DMS 273 (cell line): Measurements from ENCODE around the gene RALY.

ENCODE experiments used
- DNase-seq: peaks from one replicate; lab custom pipeline; 2025; ENCODE audit not compliant: unreplicated experiment; lab: John Stamatoyannopoulos, UW

Gene RALY

DNA sequence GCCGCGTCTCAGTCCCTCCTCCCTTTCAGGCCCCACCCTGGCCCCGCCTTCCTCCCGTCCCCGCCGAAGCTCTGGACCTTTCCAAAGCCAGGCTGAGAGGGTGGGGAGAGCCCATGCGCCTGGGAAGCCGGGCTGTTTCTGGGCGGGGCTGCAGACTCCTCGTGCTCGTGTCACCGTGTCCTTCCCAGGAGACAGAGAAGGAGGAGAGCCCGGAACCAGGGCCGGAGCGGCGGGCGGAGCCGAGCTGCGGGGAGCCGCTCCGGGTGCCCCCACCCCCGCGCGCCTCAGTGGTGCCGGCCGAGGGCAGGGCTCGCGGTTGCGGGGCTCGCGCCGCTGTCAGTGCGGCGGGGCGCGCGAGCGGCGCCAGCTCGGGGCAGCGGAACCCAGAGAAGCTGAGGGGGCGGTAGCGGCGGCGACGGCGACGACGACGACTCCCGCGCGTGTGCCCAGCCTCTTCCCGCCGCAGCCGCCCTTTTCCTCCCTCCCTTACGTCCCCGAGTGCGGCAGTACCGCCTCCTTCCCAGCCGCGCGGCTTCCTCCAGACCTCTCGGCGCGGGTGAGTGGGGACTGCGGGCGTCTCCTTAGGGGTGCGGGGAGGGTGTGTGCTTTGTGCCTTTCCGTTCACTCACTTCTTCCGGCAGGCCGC lies at the start of gene RALY:
TSS of gene RALY (plus strand) at position 336 of the 646 bp plus-strand sequence. CDS start 78,164 bp downstream, outside the sequence.
- no peak for DNase-seq

- no peak for DNase-seq
Measured at GRCh38 chr20:33944914-33945313, 48.8 kb upstream of the RALY start.

- DNase-seq = no peak
Measured at GRCh38 chr20:33945391-33946081, 48.2 kb upstream of the RALY start.

GRCh38 chr20:33947709-33948295 lies 45.9 kb upstream of the RALY start:
- DNase-seq = peak; percentile 86

DNA sequence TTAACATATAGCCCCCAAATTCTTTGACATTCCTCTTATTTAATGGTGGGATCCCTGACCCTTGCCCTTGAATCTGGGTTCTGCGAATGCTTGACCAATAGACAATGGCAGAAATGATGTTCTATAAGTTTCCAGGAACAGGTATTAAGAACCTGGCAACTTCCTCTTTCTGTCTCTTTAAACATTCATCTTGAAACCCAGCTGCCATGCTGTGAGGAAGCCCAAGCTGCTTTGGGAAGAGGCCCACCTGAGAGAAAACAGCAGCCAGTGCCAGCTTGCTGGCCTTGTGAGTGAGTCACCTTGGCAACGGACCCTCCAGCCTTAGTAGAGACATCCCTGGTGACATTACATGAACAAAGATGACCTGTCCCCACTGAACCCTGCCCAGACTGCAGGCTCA lies 45.2 kb upstream of the RALY start:
- no peak for DNase-seq

DNA sequence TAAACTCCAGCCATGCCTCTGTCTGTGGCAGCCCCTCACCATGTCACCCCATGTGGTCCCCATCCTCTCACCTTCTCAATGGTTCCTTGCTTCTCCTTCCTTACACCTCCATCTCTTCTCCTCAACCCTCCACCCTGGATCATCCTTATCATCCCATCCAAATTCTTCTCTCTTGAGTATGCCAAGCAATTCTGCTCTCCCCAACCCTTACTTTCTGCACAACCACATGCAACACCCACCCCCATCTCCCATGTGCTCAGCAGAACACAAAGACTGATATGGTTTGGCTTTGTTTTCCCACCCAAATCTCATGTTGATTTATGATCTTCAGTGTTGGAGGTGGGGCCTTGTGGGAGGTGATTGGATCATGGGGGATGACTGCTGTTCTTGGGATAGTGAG lies 42.5 kb upstream of the RALY start:
- DNase-seq = no peak

- no peak for DNase-seq
Measured at GRCh38 chr20:33954504-33954903, 39.2 kb upstream of the RALY start.

DNA sequence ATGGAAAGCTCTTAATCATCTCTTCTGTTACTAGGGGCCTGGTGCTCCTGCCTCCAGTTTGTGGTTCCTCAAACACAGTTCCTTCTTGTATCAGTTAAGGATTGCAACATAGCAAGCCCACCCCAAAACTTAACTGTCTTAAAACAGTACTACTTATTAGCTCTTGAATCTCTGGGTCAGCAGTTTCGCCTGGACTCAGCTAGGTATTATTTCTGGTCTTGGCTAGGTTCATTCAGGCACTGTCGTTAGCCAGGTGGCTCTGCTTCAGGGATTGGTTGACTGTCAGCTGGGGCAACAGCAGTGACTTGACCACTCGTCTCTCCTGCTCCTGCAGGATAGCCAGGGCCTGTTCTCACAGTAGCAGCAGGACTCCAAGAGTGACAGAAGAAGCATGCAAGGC lies 30.0 kb upstream of the RALY start:
- no peak for DNase-seq

DNA sequence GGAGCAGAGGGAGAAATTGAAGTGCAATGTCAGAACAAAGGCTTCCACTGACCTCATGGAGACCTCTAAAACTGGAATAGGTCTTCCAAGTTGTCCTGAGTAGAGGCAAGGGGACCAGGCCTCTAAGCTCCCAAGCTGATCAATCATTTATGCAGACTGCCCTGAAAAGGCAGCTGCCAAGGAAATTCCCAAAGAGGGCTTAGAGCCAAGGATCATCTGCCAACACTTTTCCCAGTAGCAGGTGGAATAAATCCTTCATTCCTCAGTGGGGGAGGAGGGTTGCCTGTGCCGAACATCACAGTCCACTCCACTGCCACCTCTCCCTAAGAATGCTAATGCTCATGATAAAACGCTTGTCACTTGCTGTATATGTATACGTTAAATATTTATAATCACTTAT lies 29.3 kb upstream of the RALY start:
- no peak for DNase-seq

DNA sequence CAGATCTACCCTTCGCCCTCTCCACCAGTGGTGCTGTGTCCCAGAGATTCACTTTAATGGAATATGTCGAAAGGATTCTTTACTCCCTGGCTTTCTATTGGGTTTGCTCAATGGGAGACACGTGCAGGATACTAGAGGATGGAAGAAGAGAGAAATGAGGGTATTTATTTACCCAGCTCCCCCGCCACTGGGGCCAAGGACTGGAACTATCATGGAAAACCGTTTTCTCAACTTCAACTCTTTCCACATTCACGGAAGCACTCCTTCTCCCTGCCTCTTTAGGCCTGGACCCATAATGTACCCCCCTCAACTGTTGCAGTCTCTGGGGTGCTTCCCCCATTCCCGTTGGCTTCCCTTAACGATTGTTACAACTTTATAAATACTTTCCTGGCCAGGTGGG lies 26.6 kb upstream of the RALY start:
- DNase-seq = no peak

DNA sequence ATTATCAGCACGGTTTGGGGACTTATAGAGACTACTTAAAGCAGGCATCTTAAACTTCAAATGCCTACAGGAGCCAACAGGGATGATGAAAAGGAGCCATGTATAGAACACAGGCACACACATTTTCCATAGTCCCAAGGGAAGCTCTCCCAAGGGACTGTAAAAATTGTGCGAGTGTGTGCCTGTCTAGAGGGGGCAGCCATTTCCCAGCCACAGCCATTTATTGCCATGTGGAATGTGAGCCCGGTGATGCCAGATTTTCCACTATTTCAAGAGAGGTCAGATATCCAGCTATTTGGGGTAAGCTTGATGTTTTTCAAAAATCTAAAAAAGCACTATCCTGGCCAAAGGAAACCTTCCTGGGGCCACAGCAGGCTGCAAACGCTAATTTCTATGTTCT lies 24.1 kb upstream of the RALY start:
- no peak for DNase-seq

DNA sequence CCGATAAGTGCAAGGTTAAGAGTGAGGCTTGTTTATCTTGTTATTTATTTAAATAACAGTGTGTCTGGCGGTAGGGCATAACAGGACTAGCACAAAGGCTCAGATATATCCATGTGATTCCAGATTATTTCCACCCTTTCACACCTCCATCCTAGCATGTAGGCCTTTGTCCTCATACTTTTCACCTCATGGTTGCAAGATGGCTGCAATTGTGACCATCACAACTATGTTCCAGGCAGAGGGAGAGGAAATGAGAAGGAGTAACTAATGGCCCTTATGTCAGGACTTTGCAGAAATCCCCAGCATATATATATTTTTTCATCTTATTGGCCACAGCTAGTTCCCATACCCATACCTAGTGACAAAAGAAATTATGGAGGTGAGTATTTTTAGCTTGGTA lies 23.5 kb upstream of the RALY start:
- DNase-seq = no peak

- DNase-seq = no peak
Measured at GRCh38 chr20:33971147-33971975, 22.4 kb upstream of the RALY start.

DNA sequence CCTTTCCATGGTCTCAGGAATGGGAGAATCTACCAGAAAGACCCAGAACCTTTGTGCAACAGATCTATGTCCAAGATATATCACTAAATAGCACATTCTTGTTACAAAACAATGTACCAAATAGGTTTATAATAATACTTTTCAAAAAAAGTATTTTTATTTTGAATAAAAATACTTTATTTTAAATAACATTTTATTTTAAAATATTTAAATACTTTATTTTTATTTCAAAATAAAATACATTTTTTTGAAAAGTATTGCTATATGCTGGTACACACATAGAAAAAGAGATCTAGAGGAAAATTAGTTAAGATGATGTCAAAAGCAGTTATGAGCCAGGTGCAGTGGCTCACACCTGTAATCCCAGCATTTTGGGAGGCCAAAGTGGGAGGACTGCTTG lies 16.8 kb upstream of the RALY start:
- DNase-seq = no peak

- DNase-seq = no peak
Measured at GRCh38 chr20:33977535-33977934, 16.2 kb upstream of the RALY start.

GRCh38 chr20:33979094-33979493 lies 14.6 kb upstream of the RALY start:
- DNase-seq = no peak

GRCh38 chr20:33981347-33981746 lies 12.4 kb upstream of the RALY start:
- no peak for DNase-seq

GRCh38 chr20:33981964-33982363 lies 11.7 kb upstream of the RALY start:
- no peak for DNase-seq

DNA sequence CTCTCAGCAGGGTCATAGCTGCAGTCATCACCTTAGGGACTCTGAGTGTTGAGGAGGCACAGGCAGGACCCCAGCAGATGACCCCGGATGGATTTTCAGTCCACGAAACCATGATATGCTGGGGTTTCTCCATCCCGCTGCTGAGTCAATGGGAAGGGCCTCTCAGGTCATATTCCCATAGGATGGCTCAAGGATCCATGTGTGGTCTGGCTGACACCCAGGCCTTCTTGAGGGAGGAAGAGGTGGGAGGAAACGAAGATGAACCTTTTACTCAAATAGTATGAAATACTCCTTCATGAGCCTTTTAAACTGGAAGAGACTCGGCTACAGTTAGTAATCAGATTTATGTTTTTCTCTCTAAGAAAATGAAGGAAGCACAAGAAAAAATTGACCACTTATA lies 10.3 kb upstream of the RALY start:
- DNase-seq = no peak

GRCh38 chr20:33984182-33984719 lies 9.5 kb upstream of the RALY start:
- DNase-seq = no peak

DNA sequence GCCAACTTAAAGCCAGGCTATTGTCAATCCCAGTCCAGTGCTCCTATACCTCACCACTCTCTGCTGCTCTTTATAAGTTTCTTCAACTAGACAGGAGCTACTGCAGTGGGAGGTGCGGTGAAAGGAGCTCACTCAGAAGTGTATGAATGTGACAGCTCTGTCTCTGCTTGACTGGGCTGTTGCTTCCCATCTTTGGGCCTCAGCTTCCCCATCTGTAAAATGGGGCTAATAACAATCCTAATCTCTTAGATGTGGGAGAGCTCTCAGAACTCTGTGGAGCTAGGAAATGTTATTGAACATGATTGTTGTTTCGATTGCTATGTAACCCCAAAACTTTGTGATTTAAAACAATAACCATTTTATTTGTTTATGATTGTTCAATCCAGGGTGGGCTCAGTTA lies 8.4 kb upstream of the RALY start:
- no peak for DNase-seq
